HG02943 (cell line): ENCODE results near the gene PTPRN2.
"Not testable (repeated sequence)": the region's sequence is repeated elsewhere in the genome, so short reads cannot be mapped to it uniquely, and the experiment has no call there.

Experiments
- ATAC-seq: cut with Tn5 transposase; IDR thresholded peaks from one replicate; pipeline ENCODE4 v1.9.1; 2021; ENCODE audit warnings: mild to moderate bottlenecking, low read depth, moderate library complexity; ENCODE audit not compliant: unreplicated experiment

PTPRN2 gene

GRCh38 chr7:158523165-158523856, 64.3 kb downstream of the PTPRN2 start:
- not testable (repeated sequence) for ATAC-seq

- ATAC-seq: not testable (repeated sequence)
Observed at GRCh38 chr7:158521795-158522194, 65.8 kb downstream of the PTPRN2 start.

GRCh38 chr7:158520825-158521224, 66.8 kb downstream of the PTPRN2 start:
- no peak for ATAC-seq

GRCh38 chr7:158519633-158520174, 67.9 kb downstream of the PTPRN2 start:
- no peak for ATAC-seq

GRCh38 chr7:158518980-158519632, 68.5 kb downstream of the PTPRN2 start:
- ATAC-seq: no peak

- ATAC-seq: no peak
Observed at GRCh38 chr7:158517571-158517970, 70.1 kb downstream of the PTPRN2 start.

- ATAC-seq: no peak
Observed at GRCh38 chr7:158517072-158517471, 70.6 kb downstream of the PTPRN2 start.

- ATAC-seq: no peak
Observed at GRCh38 chr7:158516524-158516923, 71.1 kb downstream of the PTPRN2 start.

- ATAC-seq: no peak
Observed at GRCh38 chr7:158512869-158513268, 74.8 kb downstream of the PTPRN2 start.

GRCh38 chr7:158512042-158512441, 75.6 kb downstream of the PTPRN2 start:
- no peak for ATAC-seq

- no peak for ATAC-seq
Observed at GRCh38 chr7:158508802-158509385, 78.7 kb downstream of the PTPRN2 start.

- ATAC-seq: not testable (repeated sequence)
Observed at GRCh38 chr7:158508321-158508720, 79.3 kb downstream of the PTPRN2 start.

GRCh38 chr7:158507917-158508316, 79.7 kb downstream of the PTPRN2 start:
- ATAC-seq: no peak

GRCh38 chr7:158507175-158507574, 80.4 kb downstream of the PTPRN2 start:
- not testable (repeated sequence) for ATAC-seq

- no peak for ATAC-seq
Observed at GRCh38 chr7:158506626-158507025, 81.0 kb downstream of the PTPRN2 start.

GRCh38 chr7:158505683-158506082, 81.9 kb downstream of the PTPRN2 start:
- ATAC-seq: no peak

- ATAC-seq: no peak
Observed at GRCh38 chr7:158502068-158502750, 85.4 kb downstream of the PTPRN2 start.

GRCh38 chr7:158501393-158502067, 86.1 kb downstream of the PTPRN2 start:
- no peak for ATAC-seq

GRCh38 chr7:158500651-158501052, 87.0 kb downstream of the PTPRN2 start:
- no peak for ATAC-seq

- no peak for ATAC-seq
Observed at GRCh38 chr7:158499082-158499455, 88.6 kb downstream of the PTPRN2 start.
